NCI-H446 (cell line): ENCODE results near the gene ZNF699.
"Not testable (repeated sequence)": the region's sequence is repeated elsewhere in the genome, so short reads cannot be mapped to it uniquely, and the experiment has no call there.

ENCODE experiments used
- DNase-seq, 2 experiments: peaks; one replicate each; lab custom pipeline; 2025; lab: John Stamatoyannopoulos, UW

Gene ZNF699

DNA sequence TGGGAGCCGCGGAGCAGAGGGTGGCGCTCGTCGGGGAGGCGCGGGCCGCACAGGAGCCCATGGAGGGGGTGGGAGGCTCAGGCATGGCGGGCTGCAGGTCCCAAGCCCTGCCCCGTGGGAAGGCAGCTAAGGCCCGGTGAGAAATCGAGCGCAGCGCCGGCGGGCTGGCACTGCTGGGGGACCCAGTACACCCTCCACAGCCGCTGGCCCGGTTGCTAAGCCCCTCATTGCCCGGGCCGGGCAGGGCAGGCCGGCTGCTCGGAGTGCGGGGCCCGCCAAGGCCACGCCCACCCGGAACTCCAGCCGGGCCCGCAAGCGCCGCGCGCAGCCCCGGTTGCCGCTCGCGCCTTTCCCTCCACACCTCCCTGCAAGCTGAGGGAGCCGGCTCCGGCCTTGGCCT, 26.2 kb downstream of the ZNF699 start:
- DNase-seq = not testable (repeated sequence)

DNA sequence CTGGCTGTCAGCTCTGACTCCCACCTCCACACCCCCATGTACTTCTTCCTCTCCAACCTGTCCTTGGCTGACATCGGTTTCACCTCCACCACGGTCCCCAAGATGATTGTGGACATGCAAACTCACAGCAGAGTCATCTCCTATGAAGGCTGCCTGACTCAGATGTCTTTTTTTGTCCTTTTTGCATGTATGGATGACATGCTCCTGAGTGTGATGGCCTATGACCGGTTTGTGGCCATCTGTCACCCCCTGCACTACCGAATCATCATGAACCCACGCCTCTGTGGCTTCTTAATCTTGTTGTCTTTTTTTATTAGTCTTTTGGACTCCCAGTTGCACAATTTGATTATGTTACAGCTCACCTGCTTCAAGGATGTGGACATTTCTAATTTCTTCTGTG, 58.4 kb downstream of the ZNF699 start:
- no peak for DNase-seq

DNA sequence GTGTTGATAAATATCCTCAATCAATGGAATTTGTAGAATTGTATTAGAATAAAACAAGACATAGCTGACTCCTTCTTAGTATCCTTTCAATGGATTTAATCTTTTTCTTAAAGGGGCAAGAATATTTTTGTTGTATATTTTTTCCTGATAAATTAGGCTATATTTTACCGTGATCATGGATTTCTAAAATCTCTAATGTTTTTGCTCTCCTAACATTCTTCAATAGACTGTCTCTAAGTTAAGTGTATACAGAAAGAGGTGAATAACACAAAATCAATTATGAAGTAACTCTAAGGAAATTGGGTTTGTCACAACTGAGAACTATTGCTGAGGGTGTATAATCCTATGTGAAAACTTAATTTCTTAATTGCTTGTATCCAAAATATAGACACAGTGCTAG, 59.0 kb downstream of the ZNF699 start, which contains the start of gene OR7E24:
Gene OR7E24 (plus strand): TSS at position 301 of the 400 bp plus-strand sequence. CDS start 114 bp downstream, outside the sequence.
- no peak for DNase-seq
